KMS-11 (cell line): ENCODE data around the gene PTGER2.

Source experiments
- H2AFZ ChIP-seq: fragments of 200-600 bp; sonication (generic); 2 replicates; pipeline ENCODE4 v1.6.1; 2016; ENCODE audit warnings: antibody characterized with exemption, mixed run types, low read depth
- H3K27ac ChIP-seq: fragments of 200-600 bp; sonication (generic); 2 replicates; pipeline ENCODE4 v1.6.1; 2016; ENCODE audit warnings: mild to moderate bottlenecking, mixed run types
- H3K27me3 ChIP-seq: fragments of 200-600 bp; sonication (generic); 2 replicates; pipeline ENCODE4 v1.6.1; 2017; ENCODE audit warnings: mild to moderate bottlenecking, low read depth, mixed run types, moderate library complexity; ENCODE audit not compliant: insufficient read depth
- H3K36me3 ChIP-seq: fragments of 200-600 bp; sonication (generic); 2 replicates; pipeline ENCODE4 v1.6.1; 2017; ENCODE audit warnings: mild to moderate bottlenecking, mixed run types; ENCODE audit not compliant: insufficient read depth
- H3K4me1 ChIP-seq: fragments of 200-600 bp; sonication (generic); 2 replicates; pipeline ENCODE4 v1.6.1; 2016; ENCODE audit warnings: mild to moderate bottlenecking, low read depth, mixed run types; ENCODE audit not compliant: poor library complexity, severe bottlenecking
- H3K4me2 ChIP-seq: fragments of 200-600 bp; sonication (generic); 2 replicates; pipeline ENCODE4 v1.7.0; 2016; ENCODE audit warnings: mild to moderate bottlenecking, mixed run types
- H3K4me3 ChIP-seq: fragments of 200-600 bp; sonication (generic); IDR thresholded peaks from 2 replicates; pipeline ENCODE4 v1.6.1; 2017; ENCODE audit warnings: low read depth, low read length, mixed read lengths; ENCODE audit not compliant: insufficient read depth
- H3K79me2 ChIP-seq: fragments of 200-600 bp; sonication (generic); 2 replicates; pipeline ENCODE4 v1.6.1; 2016; ENCODE audit warnings: low read depth, mixed run types; ENCODE audit not compliant: insufficient read depth
- H3K9ac ChIP-seq: fragments of 200-600 bp; sonication (generic); 2 replicates; pipeline ENCODE4 v1.6.1; 2016; ENCODE audit warnings: mild to moderate bottlenecking, mixed run types
- H4K20me1 ChIP-seq: fragments of 200-600 bp; sonication (generic); 2 replicates; pipeline ENCODE4 v1.6.1; 2016; ENCODE audit warnings: mild to moderate bottlenecking, mixed run types; ENCODE audit not compliant: insufficient read depth
- TF ChIP-seq, protein P1 (sequence below): fragments of 200-600 bp; sonication (generic); conservative IDR thresholded peaks from 2 replicates; pipeline ENCODE4 v1.6.1; 2017; ENCODE audit warnings: low read depth, mild to moderate bottlenecking, antibody characterized with exemption, low read length, moderate library complexity, mixed read lengths

PTGER2 gene

DNA sequence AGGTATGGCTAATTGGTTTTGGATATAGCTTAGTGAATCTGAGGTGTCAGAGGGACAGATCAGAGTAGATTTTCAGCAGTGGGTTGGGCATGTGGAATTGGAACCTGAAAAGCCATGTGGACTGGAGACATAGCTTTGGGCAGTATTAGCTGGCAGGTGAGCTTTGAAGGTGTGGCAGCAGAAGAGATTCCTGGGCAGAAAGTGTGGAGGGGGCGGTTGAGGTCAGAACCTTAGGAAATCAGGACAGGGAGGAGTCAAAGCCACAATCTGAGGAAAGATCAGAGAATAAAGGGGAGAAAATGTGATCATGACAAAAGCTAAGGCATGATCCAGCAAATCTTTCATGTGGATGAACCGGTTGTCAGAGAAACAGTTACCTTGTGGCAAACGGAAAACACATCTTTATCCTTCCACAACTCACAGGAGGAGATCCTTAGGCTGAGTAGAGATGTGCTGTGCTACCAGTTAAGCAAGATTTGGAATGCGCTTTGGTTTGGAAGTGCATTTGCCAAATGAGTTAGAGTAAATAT lies 56.4 kb downstream of the PTGER2 start:
- no peaks in the 10 kb centered on the region for H3K27me3 ChIP-seq

DNA sequence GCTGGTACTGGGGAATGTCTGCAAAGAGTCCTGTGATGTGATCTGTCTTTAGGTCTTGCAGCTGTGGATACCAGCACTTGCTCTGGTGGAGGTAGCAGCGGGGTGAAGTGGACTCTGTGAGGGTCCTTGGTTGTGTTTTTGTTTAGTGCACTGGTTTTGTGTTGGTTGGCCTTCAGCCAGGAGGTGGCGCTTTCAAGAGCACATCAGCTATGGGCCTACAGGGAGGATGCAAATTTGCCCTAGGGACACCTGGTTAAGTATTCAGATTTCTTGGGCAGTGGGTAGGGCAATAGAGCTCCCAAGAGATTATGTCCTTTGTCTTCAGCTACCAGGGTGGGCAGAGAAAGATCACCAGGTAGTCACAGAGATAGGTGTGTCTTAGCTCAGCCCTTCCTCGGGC lies 63.8 kb downstream of the PTGER2 start:
- H3K27ac ChIP-seq: no peak overlapping the region
- H3K4me2 ChIP-seq: no peak overlapping the region
- H3K9ac ChIP-seq: no peak overlapping the region
- H3K4me3 ChIP-seq: no peak overlapping the region
- H4K20me1 ChIP-seq: no peaks in the 10 kb centered on the region
- H3K27me3 ChIP-seq: no peaks in the 10 kb centered on the region
- TF ChIP-seq, protein P1, sequence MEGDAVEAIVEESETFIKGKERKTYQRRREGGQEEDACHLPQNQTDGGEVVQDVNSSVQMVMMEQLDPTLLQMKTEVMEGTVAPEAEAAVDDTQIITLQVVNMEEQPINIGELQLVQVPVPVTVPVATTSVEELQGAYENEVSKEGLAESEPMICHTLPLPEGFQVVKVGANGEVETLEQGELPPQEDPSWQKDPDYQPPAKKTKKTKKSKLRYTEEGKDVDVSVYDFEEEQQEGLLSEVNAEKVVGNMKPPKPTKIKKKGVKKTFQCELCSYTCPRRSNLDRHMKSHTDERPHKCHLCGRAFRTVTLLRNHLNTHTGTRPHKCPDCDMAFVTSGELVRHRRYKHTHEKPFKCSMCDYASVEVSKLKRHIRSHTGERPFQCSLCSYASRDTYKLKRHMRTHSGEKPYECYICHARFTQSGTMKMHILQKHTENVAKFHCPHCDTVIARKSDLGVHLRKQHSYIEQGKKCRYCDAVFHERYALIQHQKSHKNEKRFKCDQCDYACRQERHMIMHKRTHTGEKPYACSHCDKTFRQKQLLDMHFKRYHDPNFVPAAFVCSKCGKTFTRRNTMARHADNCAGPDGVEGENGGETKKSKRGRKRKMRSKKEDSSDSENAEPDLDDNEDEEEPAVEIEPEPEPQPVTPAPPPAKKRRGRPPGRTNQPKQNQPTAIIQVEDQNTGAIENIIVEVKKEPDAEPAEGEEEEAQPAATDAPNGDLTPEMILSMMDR: no peak
- H2AFZ ChIP-seq: no peak overlapping the region
- H3K36me3 ChIP-seq: no peaks in the 10 kb centered on the region
- no peaks in the 10 kb centered on the region for H3K4me1 ChIP-seq
- no peaks in the 10 kb centered on the region for H3K79me2 ChIP-seq

More for the DNA sequence above, 56.4 kb downstream of the PTGER2 start:
- TF ChIP-seq, protein P1: no peak
- Histone ChIP-seq H3K4me1 (no peaks in the 10 kb centered on the region), H3K79me2 (no peaks in the 10 kb centered on the region), H3K36me3 (no peaks in the 10 kb centered on the region), H3K9ac (no peak overlapping the region), H3K4me3 (no peak overlapping the region), H4K20me1 (no peaks in the 10 kb centered on the region), H2AFZ (no peak overlapping the region), H3K27ac (no peak overlapping the region), H3K4me2 (no peak overlapping the region)
